Activated naive CD4-positive, alpha-beta T cell treated with anti-CD3 and anti-CD28 coated beads, Interleukin-2, amount 50 U/mL, for 24 hours (primary cell): ENCODE data around the gene MORC4.
"Not testable (repeated sequence)": the region's sequence is repeated elsewhere in the genome, so short reads cannot be mapped to it uniquely, and the experiment has no call there.

Experiments used
- H3K27ac Mint-ChIP-seq: one replicate; pipeline ENCODE4 v1.8.0; 2021; ENCODE audit warnings: mild to moderate bottlenecking, mixed read lengths
- H3K27me3 Mint-ChIP-seq: one replicate; pipeline ENCODE4 v1.8.0; 2021; ENCODE audit warnings: mixed read lengths
- H3K36me3 Mint-ChIP-seq: one replicate; pipeline ENCODE4 v1.8.0; 2021; ENCODE audit warnings: mixed read lengths
- H3K4me1 Mint-ChIP-seq: one replicate; pipeline ENCODE4 v1.8.0; 2021; ENCODE audit warnings: mixed read lengths
- H3K4me3 Mint-ChIP-seq: one replicate; pipeline ENCODE4 v1.8.0; 2021; ENCODE audit warnings: mild to moderate bottlenecking, mixed read lengths
- H3K9me3 Mint-ChIP-seq: one replicate; pipeline ENCODE4 v1.8.0; 2021; ENCODE audit warnings: mixed read lengths

MORC4 gene

DNA sequence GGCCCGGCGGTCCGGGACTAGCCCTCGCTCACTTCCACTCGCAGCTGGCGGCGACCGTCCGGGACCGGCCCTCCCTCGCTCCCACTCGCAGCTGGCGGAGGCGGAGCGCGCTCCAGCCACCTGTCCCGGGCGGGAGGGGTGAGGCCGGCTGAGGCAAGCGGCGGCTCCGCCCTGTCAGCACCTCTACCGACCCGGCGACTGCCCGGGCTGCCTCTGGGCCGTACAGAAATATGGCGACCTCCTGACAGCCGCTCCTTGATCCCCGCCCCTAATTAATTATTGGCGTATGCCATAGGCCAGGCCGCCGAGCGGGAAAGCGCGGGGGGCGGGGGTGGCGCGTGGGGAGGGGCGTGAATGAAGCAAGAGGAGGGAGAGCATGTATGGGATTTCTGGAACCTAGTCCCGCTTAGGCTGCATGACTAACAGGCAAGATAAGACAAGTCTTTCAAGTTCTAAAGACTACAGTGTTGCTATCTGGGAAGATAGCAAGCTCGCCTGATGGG, at the start of gene MORC4:
TSS of gene MORC4 (minus strand) at position 200 of the 503 bp plus-strand sequence. CDS start 243 bp downstream, outside the sequence.
- peak within 1 kb of the TSS; percentile 8 for H3K27ac Mint-ChIP-seq
- no peaks in the 10 kb centered on the region for H3K36me3 Mint-ChIP-seq

GRCh38 chrX:107047622-107048021, 47.6 kb upstream of the MORC4 start:
- H3K4me1 Mint-ChIP-seq: no peaks in the 10 kb centered on the region
- peaks cover 5% of the 10 kb centered on the region for H3K9me3 Mint-ChIP-seq
- H3K27ac Mint-ChIP-seq: no peak overlapping the region
- peaks cover 8% of the 10 kb centered on the region for H3K27me3 Mint-ChIP-seq
- H3K36me3 Mint-ChIP-seq: peaks cover 4% of the 10 kb centered on the region
- no peak overlapping the region for H3K4me3 Mint-ChIP-seq

More for the DNA sequence above, at the start of gene MORC4:
- H3K4me1 Mint-ChIP-seq: peaks cover 19% of the 10 kb centered on the region
- no peaks in the 10 kb centered on the region for H3K27me3 Mint-ChIP-seq
- no peaks in the 10 kb centered on the region for H3K9me3 Mint-ChIP-seq
- H3K4me3 Mint-ChIP-seq: peak within 1 kb of the TSS; percentile 88

- no peaks in the 10 kb centered on the region for H3K36me3 Mint-ChIP-seq
- no peak overlapping the region for H3K4me3 Mint-ChIP-seq
- no peaks in the 10 kb centered on the region for H3K4me1 Mint-ChIP-seq
- H3K27ac Mint-ChIP-seq: no peak overlapping the region
- no peaks in the 10 kb centered on the region for H3K9me3 Mint-ChIP-seq
- H3K27me3 Mint-ChIP-seq: peaks cover 1% of the 10 kb centered on the region
These were observed 29.7 kb upstream of the MORC4 start for GRCh38 chrX:107029752-107030151.

GRCh38 chrX:107025545-107025944, 25.5 kb upstream of the MORC4 start:
- H3K4me3 Mint-ChIP-seq: no peak overlapping the region
- no peaks in the 10 kb centered on the region for H3K9me3 Mint-ChIP-seq
- H3K27me3 Mint-ChIP-seq: no peaks in the 10 kb centered on the region
- no peaks in the 10 kb centered on the region for H3K4me1 Mint-ChIP-seq
- H3K27ac Mint-ChIP-seq: no peak overlapping the region
- H3K36me3 Mint-ChIP-seq: no peaks in the 10 kb centered on the region

DNA sequence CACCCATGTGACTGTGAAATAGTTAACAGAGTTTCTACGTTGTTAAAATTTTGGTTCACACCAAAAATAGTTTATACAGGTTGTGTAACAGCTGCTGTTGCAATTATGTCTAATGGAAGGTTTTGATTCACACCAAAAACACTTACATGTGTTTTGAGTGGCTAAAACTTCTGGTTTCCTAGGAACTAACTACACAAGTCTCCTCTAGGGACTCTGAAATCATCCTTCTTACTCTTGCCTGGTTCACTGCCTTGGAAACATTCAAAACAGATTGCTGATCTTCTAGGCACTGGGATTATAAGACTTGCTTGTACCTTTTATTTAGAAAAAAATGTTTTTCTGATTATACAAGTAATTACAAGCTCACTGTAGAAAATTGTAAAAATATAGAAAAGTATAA, 14.9 kb upstream of the MORC4 start:
- H3K4me1 Mint-ChIP-seq: no peaks in the 10 kb centered on the region
- no peak overlapping the region for H3K27ac Mint-ChIP-seq
- H3K9me3 Mint-ChIP-seq: no peaks in the 10 kb centered on the region
- H3K4me3 Mint-ChIP-seq: no peak overlapping the region
- no peaks in the 10 kb centered on the region for H3K36me3 Mint-ChIP-seq
- no peaks in the 10 kb centered on the region for H3K27me3 Mint-ChIP-seq

DNA sequence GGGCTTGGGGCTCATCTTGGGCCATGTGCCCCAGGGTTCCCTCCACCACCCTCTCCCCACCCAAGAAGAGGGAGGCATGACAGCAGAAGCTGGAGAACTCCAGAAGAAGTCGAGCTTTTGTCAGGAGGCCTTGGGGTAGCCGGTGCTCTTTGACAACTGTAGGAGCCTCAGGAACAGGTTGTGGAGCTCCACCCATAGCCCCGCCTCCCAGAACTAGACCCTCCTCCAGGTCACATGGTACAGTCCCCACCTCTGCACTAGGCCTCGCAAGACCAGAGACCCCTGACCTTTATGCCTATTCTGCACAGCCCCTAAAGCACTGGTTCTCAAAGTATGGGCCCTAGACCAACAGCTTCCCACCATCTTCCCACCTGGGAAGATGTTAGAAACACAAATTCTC, 8.0 kb upstream of the MORC4 start:
- Mint-ChIP-seq H3K4me3 (no peak overlapping the region), H3K4me1 (no peaks in the 10 kb centered on the region), H3K9me3 (no peaks in the 10 kb centered on the region), H3K27ac (no peak overlapping the region), H3K36me3 (no peaks in the 10 kb centered on the region), H3K27me3 (no peaks in the 10 kb centered on the region)

GRCh38 chrX:106999002-106999975, 723 bp downstream of the MORC4 start:
- Mint-ChIP-seq H3K36me3 (no peaks in the 10 kb centered on the region), H3K27me3 (no peaks in the 10 kb centered on the region), H3K4me3 (peak overlapping the region; percentile 88), H3K9me3 (no peaks in the 10 kb centered on the region), H3K27ac (peak overlapping the region; percentile 8), H3K4me1 (peaks cover 19% of the 10 kb centered on the region)

DNA sequence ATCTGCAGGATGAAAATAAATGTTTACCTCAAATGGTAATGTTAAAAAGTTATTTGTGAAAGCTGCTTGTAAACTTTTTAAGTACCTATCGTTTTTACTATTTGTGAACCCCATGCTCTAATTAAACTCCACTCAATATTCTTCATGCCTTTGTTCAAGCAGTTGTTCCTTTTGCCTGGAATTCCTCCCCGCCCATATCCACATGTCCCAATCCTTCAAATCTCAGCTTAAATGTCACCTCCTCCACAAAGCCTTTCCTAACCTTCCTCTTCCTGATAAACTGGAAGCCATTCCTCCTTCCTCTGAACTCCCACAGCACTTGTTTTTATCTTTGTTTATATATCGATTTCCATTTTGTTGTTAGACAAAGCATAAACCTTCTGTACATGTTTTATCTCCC, 2.4 kb downstream of the MORC4 start:
- Mint-ChIP-seq H3K9me3 (no peaks in the 10 kb centered on the region), H3K4me1 (peaks cover 19% of the 10 kb centered on the region), H3K36me3 (peaks cover 3% of the 10 kb centered on the region), H3K4me3 (no peak overlapping the region), H3K27me3 (no peaks in the 10 kb centered on the region), H3K27ac (no peak overlapping the region)

- H3K4me1 Mint-ChIP-seq: peaks cover 19% of the 10 kb centered on the region
- H3K36me3 Mint-ChIP-seq: peaks cover 4% of the 10 kb centered on the region
- no peak overlapping the region for H3K4me3 Mint-ChIP-seq
- no peaks in the 10 kb centered on the region for H3K27me3 Mint-ChIP-seq
- H3K9me3 Mint-ChIP-seq: no peaks in the 10 kb centered on the region
- no peak overlapping the region for H3K27ac Mint-ChIP-seq
These were observed 4.3 kb downstream of the MORC4 start for GRCh38 chrX:106995678-106996077.

- H3K4me3 Mint-ChIP-seq: peak overlapping the region; percentile 39
- no peak overlapping the region for H3K27ac Mint-ChIP-seq
- H3K36me3 Mint-ChIP-seq: peaks cover 4% of the 10 kb centered on the region
These were observed 12.5 kb downstream of the MORC4 start for GRCh38 chrX:106987488-106987887.

DNA sequence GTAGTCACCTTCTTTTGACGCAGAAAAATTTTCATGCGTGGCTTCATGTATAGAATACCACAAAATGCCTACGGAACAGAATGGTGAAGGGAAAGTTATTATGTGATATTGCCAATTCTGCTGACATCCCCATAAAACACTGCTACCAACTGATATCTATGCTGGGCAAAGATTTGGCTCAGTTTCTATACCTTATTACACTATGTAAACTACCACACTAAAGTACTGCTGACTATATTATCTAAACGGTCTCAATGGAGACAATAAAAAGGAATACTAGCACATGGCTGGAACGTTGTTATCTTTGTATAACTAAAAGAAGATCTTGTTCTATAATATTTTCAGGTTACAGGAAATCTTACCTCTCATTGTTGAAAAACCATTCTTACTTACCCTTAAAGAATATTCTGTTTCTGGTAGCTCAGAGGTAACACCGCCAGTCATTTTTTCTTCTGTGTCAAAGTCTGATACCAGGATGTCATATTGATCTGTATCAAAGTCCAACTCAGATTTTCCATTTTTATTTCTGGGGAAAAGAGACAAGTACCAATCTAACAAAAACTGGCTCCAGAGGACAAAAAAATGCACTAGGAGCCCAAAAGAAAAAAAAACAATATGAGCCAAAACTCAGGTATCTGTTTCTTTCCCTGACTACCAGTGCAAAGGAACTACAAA, 18.9 kb downstream of the MORC4 start:
- H3K4me3 Mint-ChIP-seq: no peak overlapping the region
- no peaks in the 10 kb centered on the region for H3K4me1 Mint-ChIP-seq
- H3K27me3 Mint-ChIP-seq: no peaks in the 10 kb centered on the region
- no peaks in the 10 kb centered on the region for H3K9me3 Mint-ChIP-seq
- H3K36me3 Mint-ChIP-seq: peaks cover 6% of the 10 kb centered on the region
- no peak overlapping the region for H3K27ac Mint-ChIP-seq

More at GRCh38 chrX:106987488-106987887, 12.5 kb downstream of the MORC4 start:
- Mint-ChIP-seq H3K4me1 (peaks cover 13% of the 10 kb centered on the region), H3K9me3 (no peaks in the 10 kb centered on the region), H3K27me3 (no peaks in the 10 kb centered on the region)

- Mint-ChIP-seq H3K27ac (no peak overlapping the region), H3K27me3 (no peaks in the 10 kb centered on the region), H3K9me3 (no peaks in the 10 kb centered on the region), H3K4me1 (no peaks in the 10 kb centered on the region), H3K4me3 (no peak overlapping the region), H3K36me3 (peaks cover 11% of the 10 kb centered on the region)
These were observed 23.6 kb downstream of the MORC4 start for GRCh38 chrX:106976416-106976815.

- peaks cover 27% of the 10 kb centered on the region for H3K36me3 Mint-ChIP-seq
- no peaks in the 10 kb centered on the region for H3K27me3 Mint-ChIP-seq
- no peaks in the 10 kb centered on the region for H3K4me1 Mint-ChIP-seq
- peak overlapping the region; percentile 49 for H3K27ac Mint-ChIP-seq
- H3K9me3 Mint-ChIP-seq: peaks cover 5% of the 10 kb centered on the region
- H3K4me3 Mint-ChIP-seq: no peak overlapping the region
These were observed 26.4 kb downstream of the MORC4 start for GRCh38 chrX:106973433-106974149.

GRCh38 chrX:106972896-106973295, 27.1 kb downstream of the MORC4 start:
- Mint-ChIP-seq H3K4me1 (no peaks in the 10 kb centered on the region), H3K27me3 (no peaks in the 10 kb centered on the region), H3K36me3 (peaks cover 23% of the 10 kb centered on the region)

DNA sequence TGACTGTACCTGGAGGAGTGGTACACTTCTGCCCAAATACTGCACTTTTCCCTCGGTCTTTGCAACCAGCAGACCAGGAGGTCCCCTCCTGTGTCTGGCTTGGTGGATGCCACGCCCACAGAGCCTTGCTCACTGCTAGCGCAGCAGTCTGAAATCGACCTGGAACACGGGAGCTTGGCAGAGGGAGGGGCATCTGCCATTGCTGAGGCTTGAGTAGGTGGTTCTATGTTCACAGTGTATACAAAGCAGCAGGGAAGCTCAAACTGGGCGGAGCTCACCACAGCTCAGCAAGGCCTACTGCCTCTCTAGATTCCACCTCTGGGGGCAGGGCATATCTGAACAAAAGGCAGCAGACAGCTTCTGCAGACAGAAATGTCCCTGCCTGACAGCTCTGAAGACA, 33.5 kb downstream of the MORC4 start:
- not testable (repeated sequence) for H3K4me3 Mint-ChIP-seq, H3K4me1 Mint-ChIP-seq, H3K27me3 Mint-ChIP-seq, H3K9me3 Mint-ChIP-seq, H3K27ac Mint-ChIP-seq
- peaks cover 29% of the 10 kb centered on the region for H3K36me3 Mint-ChIP-seq

More at GRCh38 chrX:106972896-106973295, 27.1 kb downstream of the MORC4 start:
- peaks cover 5% of the 10 kb centered on the region for H3K9me3 Mint-ChIP-seq
- H3K4me3 Mint-ChIP-seq: no peak overlapping the region
- no peak overlapping the region for H3K27ac Mint-ChIP-seq
